ENCODE results near the gene FTO.

Gene FTO

GRCh38 chr16:53703590-53704444 lies at the start of gene FTO, which contains the start of gene RPGRIP1L:
Gene FTO (plus strand): TSS chr16:53704156.
Gene RPGRIP1L (minus strand): TSS chr16:53703859. CDS start chr16:53700723, 3,136 bp downstream.
- Histone ChIP-seq H3K9me3 (ENCODE audit: low read length) (no peaks in the 10 kb centered on the region), H3K27ac (ENCODE audit: low read depth, low read length) (peak within 1 kb of the TSS; percentile 73), H3K4me3 (ENCODE audit: low read depth in 1 of 2, low read length in 2 of 2) (peak within 1 kb of the TSS; percentile 62 to 98), H3K27me3 (ENCODE audit: control insufficient read depth in 1 of 2, insufficient read depth in 2 of 2, low read length in 2 of 2) (no peaks in the 10 kb centered on the region), H3K9ac (ENCODE audit: low read length) (peak within 1 kb of the TSS; percentile 73), H3K36me3 (ENCODE audit: insufficient read depth, low read length) (no peaks in the 10 kb centered on the region), H3K4me1 (ENCODE audit: insufficient read depth, low read length) (peaks cover 15% of the 10 kb centered on the region)

GRCh38 chr16:53654946-53655345 lies 49.0 kb upstream of the FTO start:
- Histone ChIP-seq H3K36me3 (ENCODE audit: insufficient read depth, low read length) (peaks cover 9% of the 10 kb centered on the region), H3K27me3 (ENCODE audit: control insufficient read depth in 1 of 2, insufficient read depth in 2 of 2, low read length in 2 of 2) (no peaks in the 10 kb centered on the region), H3K9me3 (ENCODE audit: low read length) (no peaks in the 10 kb centered on the region), H3K9ac (ENCODE audit: low read length) (no peak overlapping the region), H3K4me1 (ENCODE audit: insufficient read depth, low read length) (no peaks in the 10 kb centered on the region), H3K27ac (ENCODE audit: low read depth, low read length) (no peak overlapping the region), H3K4me3 (ENCODE audit: low read depth in 1 of 2, low read length in 2 of 2) (no peak overlapping the region)

- H3K36me3 ChIP-seq (ENCODE audit: insufficient read depth, low read length): no peaks in the 10 kb centered on the region
- H3K4me3 ChIP-seq (ENCODE audit: low read depth in 1 of 2, low read length in 2 of 2): no peak overlapping the region
- no peaks in the 10 kb centered on the region for H3K4me1 ChIP-seq (ENCODE audit: insufficient read depth, low read length)
- no peaks in the 10 kb centered on the region for H3K27me3 ChIP-seq (ENCODE audit: control insufficient read depth in 1 of 2, insufficient read depth in 2 of 2, low read length in 2 of 2)
- no peak overlapping the region for H3K9ac ChIP-seq (ENCODE audit: low read length)
- no peak overlapping the region for H3K27ac ChIP-seq (ENCODE audit: low read depth, low read length)
- no peaks in the 10 kb centered on the region for H3K9me3 ChIP-seq (ENCODE audit: low read length)
Measured at GRCh38 chr16:53662072-53662471, 41.9 kb upstream of the FTO start.

GRCh38 chr16:53664724-53665345 lies 39.1 kb upstream of the FTO start:
- H3K4me1 ChIP-seq (ENCODE audit: insufficient read depth, low read length): no peaks in the 10 kb centered on the region
- H3K27me3 ChIP-seq (ENCODE audit: control insufficient read depth in 1 of 2, insufficient read depth in 2 of 2, low read length in 2 of 2): no peaks in the 10 kb centered on the region
- H3K27ac ChIP-seq (ENCODE audit: low read depth, low read length): no peak overlapping the region
- H3K9ac ChIP-seq (ENCODE audit: low read length): no peak overlapping the region
- H3K36me3 ChIP-seq (ENCODE audit: insufficient read depth, low read length): no peaks in the 10 kb centered on the region
- H3K9me3 ChIP-seq (ENCODE audit: low read length): no peaks in the 10 kb centered on the region
- no peak overlapping the region for H3K4me3 ChIP-seq (ENCODE audit: low read depth in 1 of 2, low read length in 2 of 2)

GRCh38 chr16:53666786-53667415 lies 37.1 kb upstream of the FTO start:
- Histone ChIP-seq H3K9me3 (ENCODE audit: low read length) (no peaks in the 10 kb centered on the region), H3K4me3 (ENCODE audit: low read depth in 1 of 2, low read length in 2 of 2) (no peak overlapping the region), H3K27ac (ENCODE audit: low read depth, low read length) (no peak overlapping the region), H3K9ac (ENCODE audit: low read length) (no peak overlapping the region), H3K27me3 (ENCODE audit: control insufficient read depth in 1 of 2, insufficient read depth in 2 of 2, low read length in 2 of 2) (no peaks in the 10 kb centered on the region), H3K36me3 (ENCODE audit: insufficient read depth, low read length) (no peaks in the 10 kb centered on the region), H3K4me1 (ENCODE audit: insufficient read depth, low read length) (no peaks in the 10 kb centered on the region)

GRCh38 chr16:53668869-53669268 lies 35.1 kb upstream of the FTO start:
- Histone ChIP-seq H3K27ac (ENCODE audit: low read depth, low read length) (no peak overlapping the region), H3K4me3 (ENCODE audit: low read depth in 1 of 2, low read length in 2 of 2) (no peak overlapping the region), H3K9ac (ENCODE audit: low read length) (no peak overlapping the region), H3K27me3 (ENCODE audit: control insufficient read depth in 1 of 2, insufficient read depth in 2 of 2, low read length in 2 of 2) (no peaks in the 10 kb centered on the region), H3K36me3 (ENCODE audit: insufficient read depth, low read length) (no peaks in the 10 kb centered on the region), H3K4me1 (ENCODE audit: insufficient read depth, low read length) (no peaks in the 10 kb centered on the region), H3K9me3 (ENCODE audit: low read length) (no peaks in the 10 kb centered on the region)

GRCh38 chr16:53672461-53672860 lies 31.5 kb upstream of the FTO start:
- H3K4me1 ChIP-seq (ENCODE audit: insufficient read depth, low read length): no peaks in the 10 kb centered on the region
- H3K9me3 ChIP-seq (ENCODE audit: low read length): no peaks in the 10 kb centered on the region
- no peak overlapping the region for H3K27ac ChIP-seq (ENCODE audit: low read depth, low read length)
- no peak overlapping the region for H3K4me3 ChIP-seq (ENCODE audit: low read depth in 1 of 2, low read length in 2 of 2)
- H3K36me3 ChIP-seq (ENCODE audit: insufficient read depth, low read length): no peaks in the 10 kb centered on the region
- no peak overlapping the region for H3K9ac ChIP-seq (ENCODE audit: low read length)
- no peaks in the 10 kb centered on the region for H3K27me3 ChIP-seq (ENCODE audit: control insufficient read depth in 1 of 2, insufficient read depth in 2 of 2, low read length in 2 of 2)

- H3K27me3 ChIP-seq (ENCODE audit: control insufficient read depth in 1 of 2, insufficient read depth in 2 of 2, low read length in 2 of 2): no peaks in the 10 kb centered on the region
- no peaks in the 10 kb centered on the region for H3K4me1 ChIP-seq (ENCODE audit: insufficient read depth, low read length)
- H3K36me3 ChIP-seq (ENCODE audit: insufficient read depth, low read length): no peaks in the 10 kb centered on the region
- H3K4me3 ChIP-seq (ENCODE audit: low read depth in 1 of 2, low read length in 2 of 2): no peak overlapping the region
- no peak overlapping the region for H3K9ac ChIP-seq (ENCODE audit: low read length)
- H3K27ac ChIP-seq (ENCODE audit: low read depth, low read length): no peak overlapping the region
- no peaks in the 10 kb centered on the region for H3K9me3 ChIP-seq (ENCODE audit: low read length)
Measured at GRCh38 chr16:53673189-53673588, 30.8 kb upstream of the FTO start.

- Histone ChIP-seq H3K4me3 (ENCODE audit: low read depth in 1 of 2, low read length in 2 of 2) (no peak overlapping the region), H3K4me1 (ENCODE audit: insufficient read depth, low read length) (no peaks in the 10 kb centered on the region), H3K27me3 (ENCODE audit: control insufficient read depth in 1 of 2, insufficient read depth in 2 of 2, low read length in 2 of 2) (no peaks in the 10 kb centered on the region), H3K9ac (ENCODE audit: low read length) (no peak overlapping the region), H3K36me3 (ENCODE audit: insufficient read depth, low read length) (no peaks in the 10 kb centered on the region), H3K9me3 (ENCODE audit: low read length) (no peaks in the 10 kb centered on the region), H3K27ac (ENCODE audit: low read depth, low read length) (no peak overlapping the region)
Measured at GRCh38 chr16:53678155-53678554, 25.8 kb upstream of the FTO start.

- no peaks in the 10 kb centered on the region for H3K36me3 ChIP-seq (ENCODE audit: insufficient read depth, low read length)
- H3K27me3 ChIP-seq (ENCODE audit: control insufficient read depth in 1 of 2, insufficient read depth in 2 of 2, low read length in 2 of 2): no peaks in the 10 kb centered on the region
- H3K27ac ChIP-seq (ENCODE audit: low read depth, low read length): no peak overlapping the region
- no peak overlapping the region for H3K9ac ChIP-seq (ENCODE audit: low read length)
- H3K4me3 ChIP-seq (ENCODE audit: low read depth in 1 of 2, low read length in 2 of 2): no peak overlapping the region
- H3K9me3 ChIP-seq (ENCODE audit: low read length): no peaks in the 10 kb centered on the region
- no peaks in the 10 kb centered on the region for H3K4me1 ChIP-seq (ENCODE audit: insufficient read depth, low read length)
Measured at GRCh38 chr16:53678756-53679343, 25.1 kb upstream of the FTO start.

GRCh38 chr16:53680756-53681155 lies 23.2 kb upstream of the FTO start:
- Histone ChIP-seq H3K36me3 (ENCODE audit: insufficient read depth, low read length) (no peaks in the 10 kb centered on the region), H3K4me3 (ENCODE audit: low read depth in 1 of 2, low read length in 2 of 2) (no peak overlapping the region), H3K9ac (ENCODE audit: low read length) (no peak overlapping the region), H3K4me1 (ENCODE audit: insufficient read depth, low read length) (no peaks in the 10 kb centered on the region), H3K9me3 (ENCODE audit: low read length) (no peaks in the 10 kb centered on the region), H3K27me3 (ENCODE audit: control insufficient read depth in 1 of 2, insufficient read depth in 2 of 2, low read length in 2 of 2) (no peaks in the 10 kb centered on the region), H3K27ac (ENCODE audit: low read depth, low read length) (no peak overlapping the region)
